ENCODE measurements around the gene S100A7.
"Not testable (repeated sequence)": the region's sequence is repeated elsewhere in the genome, so short reads cannot be mapped to it uniquely, and the experiment has no call there.

The S100A7 gene

GRCh38 chr1:153429266-153430165, 30.9 kb downstream of the S100A7 start:
- Histone ChIP-seq H3K4me1 (ENCODE audit: control insufficient read depth, low read depth, low read length) (no peaks in the 10 kb centered on the region), H3K27me3 (ENCODE audit: control insufficient read depth, insufficient read depth, low read length) (no peaks in the 10 kb centered on the region), H3K4me3 (ENCODE audit: low read length) (no peak overlapping the region), H3K36me3 (ENCODE audit: control insufficient read depth, low read depth, low read length) (no peaks in the 10 kb centered on the region), H3K27ac (ENCODE audit: low read length) (no peak overlapping the region), H3K9ac (ENCODE audit: low read length) (no peak overlapping the region), H3K9me3 (ENCODE audit: control insufficient read depth, low read depth, low read length) (no peaks in the 10 kb centered on the region)

- H3K9me3 ChIP-seq (ENCODE audit: control insufficient read depth, low read depth, low read length) = no peaks in the 10 kb centered on the region
- H3K4me3 ChIP-seq (ENCODE audit: low read length) = no peak overlapping the region
- no peaks in the 10 kb centered on the region for H3K27me3 ChIP-seq (ENCODE audit: control insufficient read depth, insufficient read depth, low read length)
- H3K4me1 ChIP-seq (ENCODE audit: control insufficient read depth, low read depth, low read length) = no peaks in the 10 kb centered on the region
- H3K36me3 ChIP-seq (ENCODE audit: control insufficient read depth, low read depth, low read length) = no peaks in the 10 kb centered on the region
- H3K9ac ChIP-seq (ENCODE audit: low read length) = no peak overlapping the region
- no peak overlapping the region for H3K27ac ChIP-seq (ENCODE audit: low read length)
Observed at GRCh38 chr1:153428791-153429190, 31.7 kb downstream of the S100A7 start.

- H3K4me1 ChIP-seq (ENCODE audit: control insufficient read depth, low read depth, low read length) = no peaks in the 10 kb centered on the region
- H3K9me3 ChIP-seq (ENCODE audit: control insufficient read depth, low read depth, low read length) = no peaks in the 10 kb centered on the region
- no peak overlapping the region for H3K4me3 ChIP-seq (ENCODE audit: low read length)
- H3K27ac ChIP-seq (ENCODE audit: low read length) = no peak overlapping the region
- H3K27me3 ChIP-seq (ENCODE audit: control insufficient read depth, insufficient read depth, low read length) = no peaks in the 10 kb centered on the region
- H3K36me3 ChIP-seq (ENCODE audit: control insufficient read depth, low read depth, low read length) = no peaks in the 10 kb centered on the region
- H3K9ac ChIP-seq (ENCODE audit: low read length) = no peak overlapping the region
Observed at GRCh38 chr1:153428073-153428638, 32.3 kb downstream of the S100A7 start.

- Histone ChIP-seq H3K36me3 (ENCODE audit: control insufficient read depth, low read depth, low read length) (no peaks in the 10 kb centered on the region), H3K27me3 (ENCODE audit: control insufficient read depth, insufficient read depth, low read length) (no peaks in the 10 kb centered on the region), H3K27ac (ENCODE audit: low read length) (no peak overlapping the region), H3K4me1 (ENCODE audit: control insufficient read depth, low read depth, low read length) (no peaks in the 10 kb centered on the region), H3K4me3 (ENCODE audit: low read length) (no peak overlapping the region), H3K9ac (ENCODE audit: low read length) (no peak overlapping the region), H3K9me3 (ENCODE audit: control insufficient read depth, low read depth, low read length) (no peaks in the 10 kb centered on the region)
Observed at GRCh38 chr1:153426809-153427208, 33.6 kb downstream of the S100A7 start.

- Histone ChIP-seq H3K4me3 (ENCODE audit: low read length) (no peak overlapping the region), H3K36me3 (ENCODE audit: control insufficient read depth, low read depth, low read length) (no peaks in the 10 kb centered on the region), H3K9me3 (ENCODE audit: control insufficient read depth, low read depth, low read length) (no peaks in the 10 kb centered on the region), H3K4me1 (ENCODE audit: control insufficient read depth, low read depth, low read length) (no peaks in the 10 kb centered on the region), H3K27ac (ENCODE audit: low read length) (no peak overlapping the region), H3K9ac (ENCODE audit: low read length) (no peak overlapping the region), H3K27me3 (ENCODE audit: control insufficient read depth, insufficient read depth, low read length) (no peaks in the 10 kb centered on the region)
Observed at GRCh38 chr1:153422450-153423068, 37.9 kb downstream of the S100A7 start.

- no peak overlapping the region for H3K9ac ChIP-seq (ENCODE audit: low read length)
- H3K36me3 ChIP-seq (ENCODE audit: control insufficient read depth, low read depth, low read length) = no peaks in the 10 kb centered on the region
- H3K4me1 ChIP-seq (ENCODE audit: control insufficient read depth, low read depth, low read length) = no peaks in the 10 kb centered on the region
- no peak overlapping the region for H3K27ac ChIP-seq (ENCODE audit: low read length)
- H3K9me3 ChIP-seq (ENCODE audit: control insufficient read depth, low read depth, low read length) = no peaks in the 10 kb centered on the region
- no peak overlapping the region for H3K4me3 ChIP-seq (ENCODE audit: low read length)
- no peaks in the 10 kb centered on the region for H3K27me3 ChIP-seq (ENCODE audit: control insufficient read depth, insufficient read depth, low read length)
Observed at GRCh38 chr1:153420306-153420705, 40.1 kb downstream of the S100A7 start.

GRCh38 chr1:153419436-153419793, 41.0 kb downstream of the S100A7 start:
- H3K27me3 ChIP-seq (ENCODE audit: control insufficient read depth, insufficient read depth, low read length); H3K4me3 ChIP-seq (ENCODE audit: low read length); H3K36me3 ChIP-seq (ENCODE audit: control insufficient read depth, low read depth, low read length); H3K4me1 ChIP-seq (ENCODE audit: control insufficient read depth, low read depth, low read length); H3K27ac ChIP-seq (ENCODE audit: low read length); H3K9me3 ChIP-seq (ENCODE audit: control insufficient read depth, low read depth, low read length); H3K9ac ChIP-seq (ENCODE audit: low read length): not testable (repeated sequence)

- H3K9me3 ChIP-seq (ENCODE audit: control insufficient read depth, low read depth, low read length); H3K27ac ChIP-seq (ENCODE audit: low read length); H3K9ac ChIP-seq (ENCODE audit: low read length); H3K4me3 ChIP-seq (ENCODE audit: low read length); H3K36me3 ChIP-seq (ENCODE audit: control insufficient read depth, low read depth, low read length); H3K27me3 ChIP-seq (ENCODE audit: control insufficient read depth, insufficient read depth, low read length); H3K4me1 ChIP-seq (ENCODE audit: control insufficient read depth, low read depth, low read length): not testable (repeated sequence)
Observed at GRCh38 chr1:153418758-153419435, 41.6 kb downstream of the S100A7 start.

GRCh38 chr1:153417136-153417888, 43.1 kb downstream of the S100A7 start:
- H3K36me3 ChIP-seq (ENCODE audit: control insufficient read depth, low read depth, low read length) = no peaks in the 10 kb centered on the region
- H3K27ac ChIP-seq (ENCODE audit: low read length) = no peak overlapping the region
- H3K9me3 ChIP-seq (ENCODE audit: control insufficient read depth, low read depth, low read length) = no peaks in the 10 kb centered on the region
- no peaks in the 10 kb centered on the region for H3K27me3 ChIP-seq (ENCODE audit: control insufficient read depth, insufficient read depth, low read length)
- no peaks in the 10 kb centered on the region for H3K4me1 ChIP-seq (ENCODE audit: control insufficient read depth, low read depth, low read length)
- no peak overlapping the region for H3K4me3 ChIP-seq (ENCODE audit: low read length)
- H3K9ac ChIP-seq (ENCODE audit: low read length) = no peak overlapping the region

GRCh38 chr1:153415850-153416570, 44.4 kb downstream of the S100A7 start, which contains the start of gene S100A7A:
Gene S100A7A (plus strand): TSS chr1:153416520. CDS start chr1:153418083, 1,563 bp downstream.
- no peaks in the 10 kb centered on the region for H3K9me3 ChIP-seq (ENCODE audit: control insufficient read depth, low read depth, low read length)
- H3K27ac ChIP-seq (ENCODE audit: low read length) = no peak within 1 kb of the TSS
- no peak within 1 kb of the TSS for H3K9ac ChIP-seq (ENCODE audit: low read length)
- no peaks in the 10 kb centered on the region for H3K36me3 ChIP-seq (ENCODE audit: control insufficient read depth, low read depth, low read length)
- H3K27me3 ChIP-seq (ENCODE audit: control insufficient read depth, insufficient read depth, low read length) = no peaks in the 10 kb centered on the region
- no peak within 1 kb of the TSS for H3K4me3 ChIP-seq (ENCODE audit: low read length)
- H3K4me1 ChIP-seq (ENCODE audit: control insufficient read depth, low read depth, low read length) = no peaks in the 10 kb centered on the region

All from iPS-18a (cell line).